Renal cortical epithelial cell (primary cell): Measurements from ENCODE around the gene PIK3R3. TPM values are rescaled to one million over a fixed set of nuclear protein-coding genes. Genes with fewer than 3 reads are reported as not detected.

Experiments used
- DNase-seq: peaks from one replicate; pipeline ENCODE4 v3.0.0-alpha.2; 2011; ENCODE audit warnings: low read depth
- total RNA-seq: library from RNA; depleted of rRNA; stranded (reverse); fragments of >200 nt; gene quantifications from 2 replicates; pipeline ENCODE4 v1.2.3, GENCODE V29; 2014

Gene PIK3R3
- total RNA-seq, 1 donor from 2014 or later = 33.7 TPM

GRCh38 chr1:46026531-46026930, 105.9 kb downstream of the PIK3R3 start:
- no peak for DNase-seq

GRCh38 chr1:46021046-46021996, 111.1 kb downstream of the PIK3R3 start:
- no peak for DNase-seq

DNA sequence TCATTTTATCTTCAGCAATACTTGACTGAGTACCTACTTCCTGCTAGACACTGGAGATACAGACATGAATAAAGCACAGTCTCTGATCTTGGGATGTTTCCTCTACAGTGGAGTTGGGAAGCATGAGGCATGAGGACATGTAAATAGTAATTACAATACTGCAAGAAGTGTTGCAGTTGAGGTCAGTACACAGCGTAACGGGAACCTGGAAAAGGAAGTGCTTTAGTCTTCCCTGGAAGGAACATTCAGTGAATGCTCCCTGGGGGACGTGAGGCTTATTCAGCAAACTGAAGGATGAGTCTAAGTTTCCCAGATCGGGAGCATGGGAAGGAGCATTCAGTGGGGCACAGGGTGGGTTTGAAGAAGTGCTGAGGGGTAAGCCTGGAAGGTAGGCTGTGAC, 112.4 kb downstream of the PIK3R3 start:
- no peak for DNase-seq

GRCh38 chr1:46019348-46019747, 113.1 kb downstream of the PIK3R3 start:
- DNase-seq = no peak

DNA sequence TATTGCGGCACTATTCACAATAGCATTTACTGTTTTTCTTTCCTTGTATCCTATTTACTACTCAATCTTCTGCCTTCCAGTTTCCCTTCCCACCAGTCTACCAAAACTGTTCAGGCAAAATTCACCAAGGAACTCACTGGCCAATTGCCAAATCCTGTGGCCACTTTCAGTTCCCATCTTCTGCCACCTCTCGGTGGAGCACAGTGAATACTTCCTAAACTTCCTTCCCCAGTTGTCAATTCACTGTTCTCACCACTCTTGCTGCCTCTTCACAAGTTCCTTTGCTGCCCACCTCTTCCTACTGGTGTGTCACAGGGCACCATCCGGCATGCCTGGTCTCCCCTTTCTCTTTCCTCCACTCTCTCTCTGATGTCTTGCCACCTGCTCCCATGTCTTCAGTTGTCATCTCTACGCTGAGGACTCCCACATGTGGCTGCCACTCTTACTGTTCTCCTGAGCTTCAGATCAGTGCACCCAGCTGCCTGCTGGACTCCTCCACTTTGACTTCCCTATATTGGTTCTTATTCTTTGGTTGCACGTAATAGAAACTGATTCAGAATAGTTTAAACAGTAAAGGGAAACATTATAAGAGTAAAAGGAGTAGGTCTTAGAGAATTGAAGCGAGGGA, 114.4 kb downstream of the PIK3R3 start:
- DNase-seq = no peak

DNA sequence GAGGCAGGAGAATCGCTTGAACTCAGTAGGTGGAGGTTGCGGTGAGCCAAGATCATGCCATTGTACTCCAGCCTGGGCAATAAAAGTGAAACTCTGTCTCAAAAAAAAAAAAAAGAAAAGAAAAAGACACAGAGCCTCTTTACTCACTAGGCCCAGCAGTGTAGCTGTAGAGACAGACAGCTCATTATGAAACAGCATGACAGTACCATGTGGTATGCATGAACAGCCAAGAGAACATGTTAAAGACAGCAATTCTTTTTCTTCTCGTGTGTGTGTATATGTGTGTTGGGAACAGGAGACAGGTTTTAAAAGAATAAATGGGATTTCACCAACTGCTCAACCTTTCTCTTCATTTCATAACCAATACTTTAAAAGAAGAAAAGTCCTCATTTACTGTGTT, 118.8 kb downstream of the PIK3R3 start:
- DNase-seq = no peak

GRCh38 chr1:46012236-46012635, 120.2 kb downstream of the PIK3R3 start:
- DNase-seq = no peak

GRCh38 chr1:46011121-46011695, 121.2 kb downstream of the PIK3R3 start:
- no peak for DNase-seq

GRCh38 chr1:46010611-46011010, 121.8 kb downstream of the PIK3R3 start:
- no peak for DNase-seq

DNA sequence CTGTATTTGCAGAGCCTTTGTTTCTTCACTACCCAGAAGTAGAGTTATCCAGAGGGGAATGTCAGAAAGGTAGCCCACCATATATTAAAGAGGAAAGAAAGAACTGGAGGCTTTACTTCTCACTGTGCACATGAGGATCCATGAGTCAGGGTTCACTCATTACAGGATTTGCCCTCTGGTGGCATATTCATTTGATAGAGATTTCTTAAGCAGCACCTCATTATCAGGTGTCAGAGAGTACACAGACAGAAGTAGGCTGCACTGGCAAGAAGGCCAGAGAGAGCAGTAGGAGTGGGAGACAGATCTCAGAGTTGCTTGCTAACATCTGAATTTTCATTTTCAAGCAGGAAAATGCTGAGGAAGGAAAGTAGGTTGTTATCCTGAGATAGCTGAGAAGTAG, 123.8 kb downstream of the PIK3R3 start:
- DNase-seq = peak; percentile 38

DNA sequence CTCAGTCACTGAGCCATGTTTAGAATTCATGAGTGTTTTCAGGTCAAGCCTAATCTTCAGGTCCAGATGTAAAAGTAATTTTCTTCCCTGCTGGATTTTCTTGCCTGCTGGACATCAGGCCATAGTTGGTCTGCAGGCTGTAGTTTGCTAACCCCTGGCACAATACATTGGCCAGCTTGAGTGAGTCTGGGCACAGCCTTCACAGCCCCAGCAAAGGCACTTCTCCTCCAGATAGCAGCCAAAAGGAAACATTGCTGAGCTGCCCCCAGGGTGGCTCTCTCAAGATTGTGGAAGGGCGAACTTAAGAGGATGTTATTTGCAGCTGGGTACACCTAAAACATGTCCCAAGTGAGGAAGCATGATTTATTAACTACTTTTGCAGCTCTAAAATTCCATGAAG, 126.8 kb downstream of the PIK3R3 start:
- DNase-seq = no peak

DNA sequence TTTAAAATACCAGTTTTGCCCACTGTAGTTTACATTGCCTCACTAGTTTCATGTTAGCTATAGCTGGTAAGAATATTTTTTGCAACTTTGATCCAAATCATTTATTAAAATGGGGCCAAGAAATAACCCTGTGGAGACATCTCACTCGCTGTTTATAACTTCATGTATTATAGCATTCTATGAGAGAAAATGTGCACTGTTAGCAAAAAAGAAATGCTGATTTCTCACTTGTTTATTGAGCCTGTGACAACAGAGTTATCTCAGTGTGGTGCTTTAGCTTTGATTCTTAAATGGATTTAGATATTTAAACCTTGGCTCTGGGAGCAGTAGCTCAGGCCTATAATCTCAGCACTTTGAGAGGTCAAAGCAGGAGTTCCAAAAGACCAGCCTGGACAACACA, 127.9 kb downstream of the PIK3R3 start:
- DNase-seq = no peak

DNA sequence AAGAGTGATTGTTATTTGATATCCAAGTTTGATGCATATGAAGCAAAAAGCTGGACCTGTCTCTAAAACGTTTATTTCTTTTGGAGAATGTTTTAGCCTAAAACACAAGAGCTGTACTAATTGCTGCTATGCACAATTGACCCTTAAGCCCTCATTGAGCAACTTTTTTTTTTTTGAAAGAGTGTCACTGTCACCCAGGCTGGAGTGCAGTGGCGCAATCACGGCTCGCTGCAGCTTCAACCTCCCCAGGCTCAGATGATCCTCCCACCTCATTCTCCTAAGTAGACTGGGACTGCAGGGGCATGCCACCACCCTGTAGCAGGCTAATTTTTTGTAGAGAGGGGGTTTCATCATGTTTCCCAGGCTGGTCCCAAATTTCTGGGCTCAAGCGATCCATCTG, 129.1 kb downstream of the PIK3R3 start:
- DNase-seq = no peak

DNA sequence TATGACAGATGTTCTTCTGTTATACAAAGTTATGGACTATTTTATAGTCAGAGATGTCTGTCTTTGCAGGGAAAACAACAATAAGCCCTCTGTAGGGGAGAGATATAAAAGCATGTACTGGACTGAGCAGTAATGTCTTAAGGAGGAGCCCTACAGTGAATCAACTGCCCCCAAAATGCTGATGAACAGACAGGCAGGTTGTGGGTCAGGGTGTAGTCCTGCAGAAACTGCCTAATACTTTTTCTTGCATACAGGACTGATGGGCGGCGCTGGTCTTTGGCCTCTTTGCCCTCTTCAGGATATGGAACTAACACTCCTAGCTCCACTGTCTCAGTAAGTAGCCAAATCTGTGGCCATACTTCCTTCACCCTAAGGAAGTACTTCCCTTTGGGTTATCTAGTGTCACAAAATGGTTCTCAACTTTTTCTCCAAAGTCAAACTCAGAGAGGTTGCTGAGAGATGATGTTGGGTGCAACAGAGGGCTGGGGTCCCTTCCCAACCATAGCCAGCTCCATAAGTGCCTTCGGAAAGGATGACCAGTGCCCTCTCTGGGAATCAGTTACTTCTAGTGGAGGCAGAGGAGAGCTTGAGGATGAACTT, 129.8 kb downstream of the PIK3R3 start:
- DNase-seq = no peak

GRCh38 chr1:46001081-46001785, 131.2 kb downstream of the PIK3R3 start:
- DNase-seq = no peak

DNA sequence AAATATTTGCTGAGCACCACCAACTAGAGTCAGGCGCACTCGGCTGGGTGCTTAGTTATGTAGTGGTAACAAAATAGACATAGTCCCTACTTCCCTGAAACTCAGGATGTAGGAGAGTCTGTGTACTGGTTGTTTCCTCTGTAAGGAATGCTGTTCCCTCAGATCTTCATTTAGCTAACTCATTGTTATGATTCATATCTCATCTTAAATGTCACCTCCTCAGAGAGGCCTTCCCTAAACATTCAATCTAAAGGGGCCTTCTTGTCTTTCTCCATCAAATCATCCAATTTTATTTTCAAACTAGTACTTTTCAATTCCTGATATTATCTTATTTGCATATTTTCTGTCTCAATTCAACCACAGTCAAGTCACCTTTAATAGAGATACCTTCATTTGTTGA, 132.9 kb downstream of the PIK3R3 start:
- no peak for DNase-seq

GRCh38 chr1:45998020-45998617, 134.3 kb downstream of the PIK3R3 start:
- DNase-seq = no peak

DNA sequence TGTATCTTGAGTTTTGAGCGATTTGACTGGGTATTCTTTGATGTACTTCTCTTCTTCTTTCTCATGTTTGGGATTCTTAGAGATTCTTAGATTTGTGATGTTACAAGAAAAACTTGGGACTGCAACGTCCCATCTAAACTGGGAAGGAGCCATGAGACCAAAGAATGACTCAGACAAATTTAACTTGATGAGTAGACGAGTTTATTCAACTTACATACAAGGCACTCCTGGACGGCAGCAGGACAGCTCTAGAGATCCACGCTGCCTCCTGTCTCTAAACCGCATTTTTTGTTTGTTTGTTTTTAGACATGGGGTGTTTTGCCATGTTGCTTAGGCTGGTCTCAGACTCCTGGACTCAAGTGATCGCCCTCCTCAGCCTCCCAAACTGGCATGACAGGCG, 137.1 kb downstream of the PIK3R3 start:
- no peak for DNase-seq

DNA sequence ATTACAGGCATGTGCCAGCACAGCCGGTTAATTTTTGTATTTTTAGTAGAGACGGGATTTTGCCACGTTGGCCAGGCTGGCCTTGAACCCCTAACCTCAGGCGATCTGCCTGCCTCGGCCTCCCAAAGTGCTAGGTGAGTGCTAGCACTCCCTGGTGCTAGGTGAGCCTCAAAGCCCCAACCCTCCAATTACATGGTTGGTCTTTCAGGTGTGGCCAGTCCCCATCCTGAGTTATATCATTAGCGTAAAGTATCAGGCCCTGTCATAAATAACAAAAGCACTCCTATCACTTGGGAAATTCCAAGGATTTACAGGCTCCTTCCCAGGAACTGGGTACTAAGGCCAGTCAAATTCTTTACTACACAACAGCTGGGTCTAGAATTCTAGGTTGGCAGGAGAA, 138.0 kb downstream of the PIK3R3 start:
- no peak for DNase-seq
